ENCODE results near the gene CDHR5.

Gene CDHR5

DNA sequence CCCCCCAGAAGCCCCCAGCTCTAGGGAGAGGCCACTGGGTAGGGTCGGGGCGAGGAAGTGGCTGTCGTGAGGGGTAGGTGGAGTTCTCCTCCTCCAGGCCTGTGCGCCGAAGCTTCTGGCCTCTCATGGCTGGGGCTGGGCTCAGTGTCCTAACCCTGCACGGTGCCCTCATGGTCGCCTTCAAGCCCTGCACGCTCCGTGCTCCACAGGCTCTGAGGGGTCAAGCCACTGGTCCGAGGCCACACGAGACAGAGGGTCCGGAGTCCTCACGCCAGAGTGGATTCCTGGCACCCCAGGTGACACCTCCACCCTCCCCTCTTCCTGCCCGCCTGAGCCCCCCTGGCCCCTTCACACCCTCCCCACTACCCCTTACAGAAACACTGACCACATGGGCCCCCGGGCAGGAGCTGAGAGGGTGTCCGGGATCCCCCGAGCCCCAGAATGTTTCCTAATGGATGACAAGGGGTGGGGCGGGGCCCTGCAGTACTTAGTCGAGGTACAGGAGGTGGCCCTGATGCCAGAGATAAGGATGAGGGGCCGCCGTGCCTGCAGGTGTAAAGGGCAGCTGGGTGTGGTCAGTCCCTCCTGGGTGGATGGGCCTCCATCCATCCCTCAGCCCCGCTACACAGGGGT lies 997 bp upstream of the CDHR5 start:
- DNase-seq: no peak
- no peak overlapping the region for H3K27ac ChIP-seq (ENCODE audit: low read length)

DNA sequence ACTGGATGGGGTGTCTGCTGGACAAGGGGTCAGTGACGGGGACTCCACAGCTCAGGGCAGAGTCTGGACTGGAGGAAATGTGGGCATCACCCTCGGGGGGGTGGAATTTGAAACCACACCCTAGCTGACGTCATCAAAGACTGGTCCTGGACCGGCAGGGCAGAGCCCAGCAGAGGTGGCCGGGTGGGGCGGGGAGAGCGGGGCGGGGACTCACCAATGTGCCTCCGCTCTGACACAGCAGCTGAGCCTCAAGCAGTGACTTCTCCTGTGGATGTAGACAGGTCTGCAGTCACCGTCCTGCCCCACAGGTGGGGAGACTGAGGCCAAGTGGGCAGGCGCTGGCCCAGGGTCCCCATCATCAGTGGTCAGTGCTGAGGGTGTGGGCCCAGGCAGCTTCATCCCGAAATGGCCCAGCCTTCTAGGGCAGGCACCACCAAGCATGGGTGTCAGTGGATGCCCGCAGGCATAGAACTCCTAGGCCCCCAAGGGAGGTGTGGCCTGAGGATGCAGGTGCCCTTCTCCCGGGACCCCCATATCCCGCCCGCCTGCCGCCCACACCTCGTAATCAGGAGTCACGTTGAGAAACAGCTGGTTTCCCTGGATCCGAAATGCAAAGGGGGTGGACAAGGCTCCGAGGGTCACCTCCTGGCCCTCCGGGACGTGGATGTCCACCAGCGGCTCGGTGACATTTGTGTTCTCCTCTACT lies 603 bp downstream of the CDHR5 start:
- Histone ChIP-seq H4K20me1 (ENCODE audit: insufficient read depth, low read length) (peaks cover 3% of the 10 kb centered on the region; the same call in 1 of the 2 replicates), H3K36me3 (ENCODE audit: insufficient read depth, low read length) (peaks cover 7% of the 10 kb centered on the region; the same call in 1 of the 2 replicates), H3K27ac (ENCODE audit: low read length) (no peak overlapping the region), H3K4me3 (ENCODE audit: low read depth in 1 of 2, low read length in 2 of 2) (no peak overlapping the region), H3K4me2 (ENCODE audit: insufficient read depth, low read length) (no peak overlapping the region), H3K9ac (ENCODE audit: low read depth, low read length) (no peak overlapping the region), H2AFZ (ENCODE audit: low read depth, low read length) (no peak overlapping the region), H3K79me2 (ENCODE audit: insufficient read depth, low read length) (no peaks in the 10 kb centered on the region), H3K27me3 (ENCODE audit: insufficient read depth, low read length, poor library complexity) (no peaks in the 10 kb centered on the region), H3K9me3 (ENCODE audit: insufficient read depth, low read length, severe bottlenecking) (no peaks in the 10 kb centered on the region), H3K4me1 (ENCODE audit: insufficient read depth, low read length) (no peaks in the 10 kb centered on the region)
- no peak for TF ChIP-seq EZH2 (IDR thresholded peaks at IDR 0.05; ENCODE audit: borderline replicate concordance, low read depth, low read length, severe bottlenecking)
- TF ChIP-seq CTCF (IDR thresholded peaks at IDR 0.05; ENCODE audit: borderline replicate concordance, extremely low read depth, low read length, poor library complexity, severe bottlenecking): no peak
- ATAC-seq (ENCODE audit: insufficient read depth, low read depth) (no peak), DNase-seq (no peak)

More for the DNA sequence above, 997 bp upstream of the CDHR5 start:
- no peaks in the 10 kb centered on the region for H3K4me1 ChIP-seq (ENCODE audit: insufficient read depth, low read length)
- no peak; the same call in 2 of the 3 replicates for ATAC-seq (ENCODE audit: insufficient read depth, low read depth)
- H3K9ac ChIP-seq (ENCODE audit: low read depth, low read length): no peak overlapping the region
- no peak overlapping the region for H3K4me3 ChIP-seq (ENCODE audit: low read depth in 1 of 2, low read length in 2 of 2)
- H3K9me3 ChIP-seq (ENCODE audit: insufficient read depth, low read length, severe bottlenecking): no peaks in the 10 kb centered on the region
- TF ChIP-seq CTCF (IDR thresholded peaks at IDR 0.05; ENCODE audit: borderline replicate concordance, extremely low read depth, low read length, poor library complexity, severe bottlenecking) (no peak), EZH2 (IDR thresholded peaks at IDR 0.05; ENCODE audit: borderline replicate concordance, low read depth, low read length, severe bottlenecking) (no peak)
- H3K4me2 ChIP-seq (ENCODE audit: insufficient read depth, low read length): no peak overlapping the region
- peaks cover 7% of the 10 kb centered on the region; the same call in 1 of the 2 replicates for H3K36me3 ChIP-seq (ENCODE audit: insufficient read depth, low read length)
- H3K27me3 ChIP-seq (ENCODE audit: insufficient read depth, low read length, poor library complexity): no peaks in the 10 kb centered on the region
- H3K79me2 ChIP-seq (ENCODE audit: insufficient read depth, low read length): no peaks in the 10 kb centered on the region
- no peak overlapping the region for H2AFZ ChIP-seq (ENCODE audit: low read depth, low read length)
- H4K20me1 ChIP-seq (ENCODE audit: insufficient read depth, low read length): no peaks in the 10 kb centered on the region

DNA sequence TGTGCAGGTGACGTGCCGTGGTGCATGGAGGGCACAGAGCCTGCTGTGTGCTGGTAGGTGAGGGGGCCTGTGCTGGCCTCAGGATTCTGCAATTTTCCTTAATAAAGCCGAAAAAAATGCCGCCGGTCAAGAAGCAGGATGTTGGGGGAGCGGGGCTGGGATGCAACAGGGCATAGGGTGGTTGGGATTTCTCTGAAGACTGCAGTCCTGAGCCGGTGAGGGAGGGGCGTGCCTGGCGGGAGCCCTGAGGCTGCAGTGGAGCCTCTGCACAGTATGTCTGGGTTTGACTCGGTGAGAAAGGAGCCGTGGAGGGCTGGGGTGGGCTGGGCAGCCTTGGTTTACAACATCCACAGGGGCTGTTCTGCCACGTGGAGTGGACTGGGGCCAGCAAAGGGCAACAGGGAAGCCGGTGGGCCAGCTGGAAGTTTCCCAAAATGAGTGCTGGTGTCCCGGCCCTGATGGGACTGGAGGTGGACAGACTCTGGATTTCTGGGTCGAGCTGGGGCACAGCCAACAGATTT lies 1.3 kb downstream of the CDHR5 start:
- Histone ChIP-seq H3K4me1 (ENCODE audit: insufficient read depth, low read length) (no peaks in the 10 kb centered on the region), H3K9me3 (ENCODE audit: insufficient read depth, low read length, severe bottlenecking) (no peaks in the 10 kb centered on the region), H3K27me3 (ENCODE audit: insufficient read depth, low read length, poor library complexity) (no peaks in the 10 kb centered on the region), H3K36me3 (ENCODE audit: insufficient read depth, low read length) (peaks cover 11% of the 10 kb centered on the region; the same call in 1 of the 2 replicates), H2AFZ (ENCODE audit: low read depth, low read length) (no peak overlapping the region), H3K27ac (ENCODE audit: low read length) (no peak overlapping the region), H3K9ac (ENCODE audit: low read depth, low read length) (no peak overlapping the region), H3K4me2 (ENCODE audit: insufficient read depth, low read length) (no peak overlapping the region), H3K79me2 (ENCODE audit: insufficient read depth, low read length) (no peaks in the 10 kb centered on the region), H3K4me3 (ENCODE audit: low read depth in 1 of 2, low read length in 2 of 2) (no peak overlapping the region), H4K20me1 (ENCODE audit: insufficient read depth, low read length) (peaks cover 7% of the 10 kb centered on the region; the same call in 1 of the 2 replicates)
- ATAC-seq (ENCODE audit: insufficient read depth, low read depth) (no peak), DNase-seq (no peak)
- TF ChIP-seq CTCF (IDR thresholded peaks at IDR 0.05; ENCODE audit: borderline replicate concordance, extremely low read depth, low read length, poor library complexity, severe bottlenecking) (no peak), EZH2 (IDR thresholded peaks at IDR 0.05; ENCODE audit: borderline replicate concordance, low read depth, low read length, severe bottlenecking) (no peak)
